Fibroblast of skin of left quadriceps (primary cell): ENCODE measurements around the gene BIRC7.
"Not testable (repeated sequence)": the region's sequence is repeated elsewhere in the genome, so short reads cannot be mapped to it uniquely, and the experiment has no call there.

Source experiments
- DNase-seq, 2 experiments: peaks; one replicate each; pipeline ENCODE4 v3.0.0-alpha.2; 2013; ENCODE audit warnings: low read depth in 2 of 2

BIRC7 gene

DNA sequence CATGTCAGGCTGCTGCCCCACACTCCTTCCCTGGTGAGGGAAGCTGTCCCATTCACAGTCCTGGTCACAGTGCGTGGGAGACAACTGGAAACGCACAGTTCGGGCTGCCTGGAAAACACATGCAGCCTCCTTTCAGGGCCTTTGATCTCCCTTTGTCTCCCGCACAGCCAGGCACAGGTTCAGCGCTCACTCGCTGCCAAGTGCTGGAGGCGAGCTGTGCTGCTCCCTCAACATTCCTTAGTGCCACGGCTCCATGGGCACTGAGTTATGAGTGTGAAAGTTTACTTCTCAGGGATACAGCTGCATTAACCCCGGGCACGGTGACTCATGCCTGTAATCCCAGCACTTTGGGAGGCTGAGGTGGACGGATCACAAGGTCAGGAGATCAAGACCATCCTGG is 28.8 kb upstream of the BIRC7 start:
- no peak for DNase-seq

- DNase-seq, result no peak
Observed at GRCh38 chr20:63208346-63208909, 27.3 kb upstream of the BIRC7 start.

- DNase-seq, result no peak
Observed at GRCh38 chr20:63210011-63210605, 25.6 kb upstream of the BIRC7 start.

- no peak for DNase-seq
Observed at GRCh38 chr20:63212393-63212730, 23.3 kb upstream of the BIRC7 start.

GRCh38 chr20:63212792-63213191 is 22.9 kb upstream of the BIRC7 start:
- no peak for DNase-seq

- no peak for DNase-seq
Observed at GRCh38 chr20:63214514-63214913, 21.2 kb upstream of the BIRC7 start.

DNA sequence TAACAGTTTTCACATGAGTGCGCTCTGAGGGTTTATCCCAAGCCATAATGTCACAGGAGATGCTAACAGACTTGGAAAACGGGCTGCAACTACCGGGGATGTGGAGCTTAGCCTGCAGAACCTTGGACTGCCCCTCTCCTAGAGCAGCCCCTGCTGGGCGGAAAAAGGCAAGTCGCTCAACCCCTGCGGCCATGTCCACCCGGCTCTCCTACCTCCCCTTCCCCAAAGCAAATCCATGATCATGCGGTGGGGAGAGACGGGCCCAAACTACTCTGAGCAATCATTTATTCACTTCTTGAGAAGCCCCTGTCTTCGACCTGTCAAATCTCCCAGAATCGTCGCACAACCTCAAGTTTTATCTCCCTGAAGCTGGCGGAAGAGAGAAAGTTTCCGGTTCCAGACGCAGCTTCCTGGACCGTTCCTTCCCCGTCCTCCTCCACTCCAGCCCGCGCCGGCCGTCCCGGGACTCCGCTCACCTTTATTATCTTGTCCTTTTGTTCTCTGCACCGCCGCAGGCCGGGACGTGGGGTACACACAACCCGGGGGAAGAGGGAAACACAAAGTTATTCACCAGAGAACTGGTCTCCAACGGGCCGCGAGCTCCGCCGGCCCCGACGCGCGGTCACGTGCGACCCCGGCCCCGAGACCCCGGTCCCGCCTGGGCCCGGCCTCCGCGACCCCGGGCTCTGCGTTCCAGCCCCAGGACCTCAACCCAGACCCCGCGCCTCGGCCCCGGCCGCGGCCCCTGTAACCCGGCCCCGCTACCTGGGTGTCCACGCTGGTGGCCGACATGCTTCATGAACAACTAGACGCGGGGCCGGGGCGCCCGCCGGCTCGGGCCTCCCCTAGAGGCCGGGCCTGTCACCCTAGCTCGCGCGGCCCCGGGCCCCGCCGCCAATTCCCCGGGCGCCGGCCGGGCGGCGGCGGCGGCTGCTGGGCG is 20.3 kb upstream of the BIRC7 start:
- no peak for DNase-seq

GRCh38 chr20:63216041-63216848 is 19.5 kb upstream of the BIRC7 start, which contains the start of gene YTHDF1:
Gene YTHDF1, minus strand, starts transcription at chr20:63216131. Its CDS starts 239 bp downstream, at chr20:63215892.
- DNase-seq, result peak; percentile 79 to 82

DNA sequence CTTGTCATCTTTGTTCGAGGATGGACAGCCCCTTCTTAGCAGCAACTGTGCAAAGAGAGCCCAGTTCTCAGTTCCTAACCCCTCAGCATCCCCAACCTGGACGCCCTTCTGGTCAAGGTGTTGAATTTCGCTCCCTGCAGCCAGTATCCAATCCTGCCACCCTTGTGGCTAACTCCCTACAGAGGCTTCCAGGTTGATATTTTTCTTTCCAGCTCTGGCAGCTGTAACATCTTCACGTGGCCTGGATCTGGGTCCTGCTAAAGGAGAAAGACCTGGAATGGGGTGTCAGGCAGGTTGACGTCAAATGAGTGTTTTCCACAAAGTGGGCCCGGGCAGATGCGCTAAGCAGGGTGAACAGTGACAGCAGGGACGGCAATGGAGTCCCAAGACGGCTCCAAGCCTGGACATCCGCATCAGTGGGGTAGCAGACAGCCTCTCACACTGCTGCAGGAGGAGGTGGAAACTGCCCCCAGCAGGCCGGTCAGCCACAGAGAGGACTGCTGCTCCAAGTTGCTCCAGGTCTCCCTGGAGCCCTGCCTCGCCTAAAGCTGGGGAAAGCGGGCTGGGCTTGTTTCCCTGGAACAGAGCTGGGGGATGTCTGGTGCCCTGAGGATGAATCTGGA is 18.7 kb upstream of the BIRC7 start:
- no peak for DNase-seq

DNA sequence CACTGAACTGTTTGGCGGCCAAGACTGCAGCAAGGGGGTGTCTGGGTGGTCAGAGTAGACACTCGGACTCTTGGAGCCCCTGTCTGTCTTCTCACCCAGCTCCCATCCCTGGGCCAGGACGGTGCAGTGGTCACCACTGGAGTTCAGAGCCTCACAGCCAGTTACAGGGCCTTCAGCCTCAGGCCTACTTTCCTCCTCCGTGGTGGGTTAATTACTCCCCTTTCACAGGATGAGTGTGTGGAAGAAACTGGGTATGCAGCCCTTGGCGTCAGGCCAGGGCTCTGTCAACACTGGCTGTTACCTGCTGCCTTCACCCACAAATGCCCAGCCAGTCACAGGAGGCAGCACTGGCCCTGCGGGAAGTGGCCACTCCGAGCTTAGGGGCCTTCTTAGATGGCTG is 18.0 kb upstream of the BIRC7 start:
- no peak for DNase-seq

- no peak for DNase-seq
Observed at GRCh38 chr20:63218701-63219446, 16.8 kb upstream of the BIRC7 start.

DNA sequence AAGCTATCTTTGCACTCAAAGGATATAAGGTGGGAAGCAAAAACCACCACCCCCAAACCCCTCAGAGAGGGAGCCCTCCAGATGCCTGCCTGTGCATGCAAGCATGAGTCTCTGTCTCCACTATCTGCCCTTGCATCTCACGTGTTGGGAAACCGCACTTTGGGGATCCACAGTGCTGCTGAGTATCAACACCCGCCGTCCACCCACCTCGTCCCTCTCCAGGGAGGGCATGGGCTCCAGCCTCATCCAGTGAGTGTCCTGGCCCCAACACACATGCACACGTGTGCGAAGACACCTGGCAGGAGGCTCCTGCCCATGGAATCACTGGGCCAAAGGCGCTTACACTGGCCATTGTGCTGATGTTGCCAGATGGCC is 16.3 kb upstream of the BIRC7 start:
- no peak for DNase-seq

DNA sequence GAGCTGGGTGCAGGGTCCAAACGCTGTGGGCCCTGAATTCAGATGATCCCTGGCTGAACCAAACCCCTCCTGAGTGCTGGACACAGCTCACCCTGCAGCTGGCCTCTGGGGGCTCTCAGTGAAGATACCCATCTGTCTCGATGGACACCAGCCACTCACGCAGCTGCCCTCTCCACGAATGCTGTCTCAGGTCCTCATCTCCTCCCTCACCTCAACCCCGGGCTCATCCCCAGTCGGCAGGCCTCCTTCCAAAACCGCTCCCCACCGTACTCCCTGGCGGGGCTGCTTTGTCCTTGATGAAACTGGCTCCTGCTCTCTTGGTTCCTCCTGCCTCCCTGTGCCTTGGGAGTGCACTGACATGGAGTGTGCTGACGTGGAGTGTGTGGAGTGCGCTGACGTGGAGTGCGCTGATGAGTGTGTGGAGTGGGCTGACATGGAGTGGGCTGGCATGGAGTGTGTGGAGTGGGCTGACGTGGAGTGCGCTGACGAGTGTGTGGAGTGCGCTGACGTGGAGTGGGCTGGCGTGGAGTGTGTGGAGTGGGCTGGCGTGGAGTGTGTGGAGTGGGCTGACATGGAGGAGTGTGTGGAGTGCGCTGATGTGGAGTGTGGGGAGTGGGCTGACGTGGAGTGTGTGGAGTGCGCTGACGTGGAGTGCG is 15.7 kb upstream of the BIRC7 start:
- DNase-seq, result no peak

- DNase-seq, result no peak
Observed at GRCh38 chr20:63220696-63221399, 14.9 kb upstream of the BIRC7 start.

DNA sequence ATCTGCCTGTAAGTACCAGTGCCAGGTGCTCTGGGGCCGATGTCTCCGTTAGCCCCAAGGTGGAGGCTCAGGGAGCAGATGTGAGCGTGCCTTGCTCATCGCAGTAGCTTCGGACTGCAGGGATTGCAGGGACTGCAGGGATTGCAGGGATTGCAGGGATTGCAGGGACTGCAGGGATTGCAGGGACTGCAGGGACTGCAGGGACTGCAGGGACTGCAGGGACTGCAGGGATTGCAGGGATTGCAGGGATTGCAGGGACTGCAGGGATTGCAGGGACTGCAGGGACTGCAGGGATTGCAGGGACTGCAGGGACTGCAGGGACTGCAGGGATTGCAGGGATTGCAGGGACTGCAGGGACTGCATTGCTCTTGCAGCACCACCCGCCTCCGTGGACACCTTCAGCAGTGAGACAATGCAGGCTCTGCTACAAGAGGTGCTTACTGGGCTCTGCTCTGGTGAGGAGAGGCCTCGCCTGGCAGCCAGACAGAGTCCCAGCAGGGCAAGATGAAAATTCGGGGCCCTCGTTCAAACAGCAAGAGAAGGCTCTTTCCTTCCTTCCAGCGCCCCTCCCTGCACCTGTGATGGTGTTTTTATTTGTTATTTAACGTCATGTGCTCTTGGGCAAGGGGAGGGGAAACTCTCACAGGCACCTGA is 14.2 kb upstream of the BIRC7 start:
- DNase-seq, result not testable (repeated sequence)

DNA sequence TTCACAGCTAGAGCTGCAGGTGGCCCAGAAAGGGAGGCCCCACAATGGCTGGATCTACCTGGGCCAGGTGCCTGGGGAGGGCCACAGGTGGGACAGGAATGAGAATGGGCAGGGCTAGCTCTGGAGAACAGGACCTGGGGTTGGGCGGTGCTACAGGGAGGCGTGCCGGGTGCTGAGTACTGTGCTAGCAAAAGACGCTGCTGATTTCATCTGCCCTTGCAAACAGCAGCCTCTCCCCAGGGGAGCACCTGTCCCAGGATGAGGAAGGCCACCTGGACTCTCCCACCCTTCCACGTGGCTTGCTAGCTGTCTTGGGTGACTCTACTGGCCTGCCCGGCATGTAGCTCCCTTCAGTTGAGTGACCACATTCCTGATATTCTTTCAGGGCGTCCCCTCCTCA is 13.2 kb upstream of the BIRC7 start:
- no peak for DNase-seq

GRCh38 chr20:63223121-63223825 is 12.4 kb upstream of the BIRC7 start:
- no peak for DNase-seq

GRCh38 chr20:63223826-63224207 is 11.9 kb upstream of the BIRC7 start:
- no peak for DNase-seq
